Measurements from ENCODE around the gene LHX6. TPM values are rescaled to one million over a fixed set of nuclear protein-coding genes. Genes with fewer than 3 reads are reported as not detected.

The LHX6 gene
- total and polyA plus RNA-seq, 2 of the 4 experiments (the other 2 are of a cell fraction) = under 0.01 to 0.05 TPM

DNA sequence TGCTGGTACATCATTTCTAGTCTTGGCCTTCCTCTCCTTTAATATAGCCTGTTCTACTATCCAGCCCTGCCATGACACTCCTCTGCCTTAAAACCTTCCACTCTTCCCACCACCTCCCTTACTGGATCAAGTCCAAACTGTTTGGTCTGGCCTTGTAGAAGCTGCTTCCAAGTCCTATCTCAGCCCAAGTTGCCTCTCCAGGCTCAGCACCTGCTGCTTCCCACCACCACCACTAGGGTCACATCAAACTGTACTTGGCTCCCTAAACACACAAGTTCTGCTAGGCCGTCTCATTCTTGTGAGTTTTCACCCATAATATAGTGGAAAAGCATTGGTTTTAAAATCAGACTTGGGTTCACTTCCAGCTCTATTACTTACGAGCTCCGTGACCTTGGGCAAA, 70.6 kb downstream of the LHX6 start:
- in situ Hi-C loops (cut with MboI; ENCODE audit: low sequenced_read_pairs) (no loop called here), dilution Hi-C loops (cut with HindIII; ENCODE audit: low sequenced_read_pairs, unreplicated experiment) (no loop called here), intact Hi-C loops (cut with micrococcal nuclease) (no loop called here)
- no peak overlapping the region for H4K8ac ChIP-seq (ENCODE audit: low read depth in 2 of 2, low read length in 2 of 2)
- no peak overlapping the region for H3K18ac ChIP-seq (ENCODE audit: low read depth, low read length)
- H3K23ac ChIP-seq (ENCODE audit: low read depth, low read length) = no peak overlapping the region
- peak overlapping the region; percentile 4; the same call in 1 of the 2 replicates for H2AK5ac ChIP-seq (ENCODE audit: low read depth, low read length)
- no peak overlapping the region for H3K56ac ChIP-seq (ENCODE audit: extremely low read depth, insufficient read depth, low read length)
- no peak overlapping the region for H3K27ac ChIP-seq (ENCODE audit: insufficient read depth, low read length)
- no peak overlapping the region for H3K9ac ChIP-seq (ENCODE audit: low read depth, low read length)
- H3K14ac ChIP-seq (replicated peaks; ENCODE audit: low read depth, low read length) = no peak overlapping the region
- peaks cover 8% of the 10 kb centered on the region for H3K9me1 ChIP-seq (ENCODE audit: insufficient read depth, low read length)
- H4K5ac ChIP-seq (ENCODE audit: low read depth, low read length) = no peak overlapping the region
- H2BK120ac ChIP-seq (ENCODE audit: low read depth, low read length) = no peak overlapping the region
- H3K79me1 ChIP-seq (ENCODE audit: low read depth in 1 of 2, low read length in 2 of 2) = peaks cover 26 to 38% of the 10 kb centered on the region in 2 experiments
- no peak overlapping the region for H2BK15ac ChIP-seq (ENCODE audit: low read depth, low read length)
- WGBS, 2 experiments (ENCODE audit: extremely low coverage in 2 of 2, insufficient read length in 1 of 2) = no CpG with 5 or more reads among the region's 3 CpGs
- H2AK9ac ChIP-seq (replicated peaks; ENCODE audit: low read depth, low read length, poor library complexity) = peak overlapping the region; percentile 1
- H3K4me3 ChIP-seq (ENCODE audit: insufficient read depth, low read depth, low read length) = no peak overlapping the region
- H2BK20ac ChIP-seq (ENCODE audit: low read depth, low read length) = no peak overlapping the region
- peaks cover 2% of the 10 kb centered on the region for H3K27me3 ChIP-seq (ENCODE audit: control insufficient read depth, insufficient read depth, low read length)
- no peaks in the 10 kb centered on the region for H3K36me3 ChIP-seq (ENCODE audit: control insufficient read depth, insufficient read depth, low read length)
- TF ChIP-seq, protein P1, sequence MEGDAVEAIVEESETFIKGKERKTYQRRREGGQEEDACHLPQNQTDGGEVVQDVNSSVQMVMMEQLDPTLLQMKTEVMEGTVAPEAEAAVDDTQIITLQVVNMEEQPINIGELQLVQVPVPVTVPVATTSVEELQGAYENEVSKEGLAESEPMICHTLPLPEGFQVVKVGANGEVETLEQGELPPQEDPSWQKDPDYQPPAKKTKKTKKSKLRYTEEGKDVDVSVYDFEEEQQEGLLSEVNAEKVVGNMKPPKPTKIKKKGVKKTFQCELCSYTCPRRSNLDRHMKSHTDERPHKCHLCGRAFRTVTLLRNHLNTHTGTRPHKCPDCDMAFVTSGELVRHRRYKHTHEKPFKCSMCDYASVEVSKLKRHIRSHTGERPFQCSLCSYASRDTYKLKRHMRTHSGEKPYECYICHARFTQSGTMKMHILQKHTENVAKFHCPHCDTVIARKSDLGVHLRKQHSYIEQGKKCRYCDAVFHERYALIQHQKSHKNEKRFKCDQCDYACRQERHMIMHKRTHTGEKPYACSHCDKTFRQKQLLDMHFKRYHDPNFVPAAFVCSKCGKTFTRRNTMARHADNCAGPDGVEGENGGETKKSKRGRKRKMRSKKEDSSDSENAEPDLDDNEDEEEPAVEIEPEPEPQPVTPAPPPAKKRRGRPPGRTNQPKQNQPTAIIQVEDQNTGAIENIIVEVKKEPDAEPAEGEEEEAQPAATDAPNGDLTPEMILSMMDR (conservative IDR thresholded peaks at IDR 0.05; ENCODE audit: low read depth, low read length) = peak; percentile 44
- TF ChIP-seq RAD21 (IDR thresholded peaks at IDR 0.05; ENCODE audit: low read length) (peak; percentile 28; the same call in 1 of the 2 replicates), FOS (IDR thresholded peaks at IDR 0.05; ENCODE audit: low read depth, low read length) (no peak), SMC3 (IDR thresholded peaks at IDR 0.05; ENCODE audit: low read depth, low read length) (peak; percentile 36; the same call in 1 of the 2 replicates), BHLHE40 (IDR thresholded peaks at IDR 0.05; ENCODE audit: low read depth, low read length) (no peak)
- DNase-seq (peak; percentile 43), ATAC-seq (ENCODE audit: low read depth) (no peak)
- no peak overlapping the region for H3K4ac ChIP-seq (ENCODE audit: low read depth, low read length)
- H3K4me1 ChIP-seq (ENCODE audit: control insufficient read depth, insufficient read depth, low read length) = peaks cover 2% of the 10 kb centered on the region
- H3K9me3 ChIP-seq (ENCODE audit: control insufficient read depth, insufficient read depth, low read length) = no peaks in the 10 kb centered on the region; the same call in 1 of the 2 replicates
- H2AFZ ChIP-seq (replicated peaks; ENCODE audit: low read length, poor library complexity) = no peak overlapping the region
- H2BK5ac ChIP-seq (ENCODE audit: low read depth, low read length, poor library complexity, severe bottlenecking) = no peak overlapping the region
- no TSS peak for BruUV-seq (replicated peaks)
- ChIA-PET CTCF (interaction anchor here (0.6 to 1.2 kb wide), 2 partner anchors 13 to 33 kb away, joined by 3 to 8 read pairs; no protein-coding TSS in a partner anchor), POLR2A (ENCODE audit: unreplicated experiment) (no interaction called here)
- H3K4me2 ChIP-seq (ENCODE audit: low read depth, low read length) = no peak overlapping the region; the same call in 1 of the 2 replicates
- H4K91ac ChIP-seq (ENCODE audit: insufficient read depth, low read depth, low read length) = no peak overlapping the region
- peaks cover 9% of the 10 kb centered on the region; the same call in 1 of the 2 replicates for H4K20me1 ChIP-seq (ENCODE audit: insufficient read depth, low read length)
